Calu3 (cell line): ENCODE measurements around the gene SLC25A21. TPM values are rescaled to one million over a fixed set of nuclear protein-coding genes. Genes with fewer than 3 reads are reported as not detected.
"Not testable (repeated sequence)": the region's sequence is repeated elsewhere in the genome, so short reads cannot be mapped to it uniquely, and the experiment has no call there.

Experiments used
- BruUV-seq: library from RNA; stranded (reverse); fragments of 400-500 nt; replicated peaks from 2 replicates; lab custom pipeline; 2021; lab: Mats Ljungman, UMichigan
- CTCF ChIA-PET: fragments of 300-600 bp; sonication (Branson Sonifier 250); formaldehyde crosslinking; loops from one replicate; lab custom pipeline; 2022; ENCODE audit warnings: antibody characterized with exemption; lab: Charles Lee
- DNase-seq: peaks from one replicate; pipeline ENCODE4 v3.0.0; 2022
- H3K27ac Mint-ChIP-seq: one replicate; pipeline ENCODE4 v1.8.0; 2022; ENCODE audit warnings: mixed read lengths; ENCODE audit not compliant: unreplicated experiment
- H3K27me3 Mint-ChIP-seq: one replicate; pipeline ENCODE4 v1.8.0; 2022; ENCODE audit warnings: mixed read lengths; ENCODE audit not compliant: unreplicated experiment
- H3K36me3 Mint-ChIP-seq: one replicate; pipeline ENCODE4 v1.8.0; 2022; ENCODE audit warnings: mild to moderate bottlenecking, moderate library complexity, mixed read lengths; ENCODE audit not compliant: insufficient read depth, unreplicated experiment
- H3K4me1 Mint-ChIP-seq: one replicate; pipeline ENCODE4 v1.8.0; 2022; ENCODE audit warnings: mild to moderate bottlenecking, low read depth, mixed read lengths; ENCODE audit not compliant: unreplicated experiment
- H3K4me3 Mint-ChIP-seq: one replicate; pipeline ENCODE4 v1.8.0; 2022; ENCODE audit warnings: mild to moderate bottlenecking, low read depth, moderate library complexity, mixed read lengths; ENCODE audit not compliant: unreplicated experiment
- H3K9me3 Mint-ChIP-seq: one replicate; pipeline ENCODE4 v1.8.0; 2022; ENCODE audit warnings: low read depth, mixed read lengths; ENCODE audit not compliant: unreplicated experiment
- CTCF ChIP-seq: fragments of 200-600 bp; IDR thresholded peaks from one replicate; pipeline ENCODE4 v1.8.0; 2022; ENCODE audit warnings: antibody characterized with exemption; ENCODE audit not compliant: unreplicated experiment
- intact Hi-C: fragments of 100-400 bp; cut with micrococcal nuclease; formaldehyde crosslinking; loops from one replicate; pipeline ENCODE4 v1.10.0; 2022; ENCODE audit not compliant: unreplicated experiment
- total RNA-seq: library from RNA; stranded (reverse); gene quantifications from 2 replicates; pipeline ENCODE4 v1.2.3, GENCODE V29; 2022

SLC25A21 gene
- total RNA-seq, 1 experiment from 2014 or later = 1.4 TPM

GRCh38 chr14:36981832-36982529 is 190.4 kb downstream of the SLC25A21 start:
- intact Hi-C loops = loop anchor here (1.0 to 2.0 kb wide), 2 partner anchors 37 to 100 kb away; no protein-coding TSS in a partner anchor
- Mint-ChIP-seq H3K9me3 (no peaks in the 10 kb centered on the region), H3K4me3 (no peak overlapping the region), H3K27me3 (no peaks in the 10 kb centered on the region), H3K4me1 (peaks cover 30% of the 10 kb centered on the region), H3K36me3 (peaks cover 7% of the 10 kb centered on the region), H3K27ac (peak overlapping the region; percentile 62)
- peak; percentile 13 for DNase-seq
- no TSS peak for BruUV-seq
- CTCF ChIA-PET = no interaction called here
- no peak for TF ChIP-seq CTCF

GRCh38 chr14:36980413-36980812 is 192.0 kb downstream of the SLC25A21 start:
- H3K9me3 Mint-ChIP-seq, DNase-seq, CTCF ChIA-PET, BruUV-seq, H3K36me3 Mint-ChIP-seq, H3K27me3 Mint-ChIP-seq, intact Hi-C loops, H3K4me3 Mint-ChIP-seq: not testable (repeated sequence)
- H3K4me1 Mint-ChIP-seq = peaks cover 35% of the 10 kb centered on the region
- H3K27ac Mint-ChIP-seq = peak overlapping the region; percentile 62

GRCh38 chr14:36979863-36980262 is 192.5 kb downstream of the SLC25A21 start:
- no peaks in the 10 kb centered on the region for H3K9me3 Mint-ChIP-seq
- peaks cover 40% of the 10 kb centered on the region for H3K4me1 Mint-ChIP-seq
- CTCF ChIA-PET = no interaction called here
- H3K27me3 Mint-ChIP-seq = no peaks in the 10 kb centered on the region
- no peak for TF ChIP-seq CTCF
- intact Hi-C loops = loop anchor here (10.0 kb wide), 1 partner anchor 135 kb away; no protein-coding TSS in a partner anchor
- H3K36me3 Mint-ChIP-seq = peaks cover 7% of the 10 kb centered on the region
- no peak overlapping the region for H3K4me3 Mint-ChIP-seq
- peak overlapping the region; percentile 62 for H3K27ac Mint-ChIP-seq
- no TSS peak for BruUV-seq
- no peak for DNase-seq

- TF ChIP-seq CTCF = no peak
- Mint-ChIP-seq H3K27ac (peak overlapping the region; percentile 82), H3K9me3 (no peaks in the 10 kb centered on the region), H3K36me3 (no peaks in the 10 kb centered on the region), H3K4me1 (peaks cover 69% of the 10 kb centered on the region), H3K27me3 (no peaks in the 10 kb centered on the region), H3K4me3 (no peak overlapping the region)
- DNase-seq = peak; percentile 44
- BruUV-seq = no TSS peak
- CTCF ChIA-PET = interaction anchor here (0.6 kb wide), 1 partner anchor 35 kb away, joined by 3 read pairs; no protein-coding TSS in a partner anchor
- intact Hi-C loops = loop anchor here (10.0 kb wide), 1 partner anchor 138 kb away; no protein-coding TSS in a partner anchor
These were observed 195.8 kb downstream of the SLC25A21 start for GRCh38 chr14:36976571-36977023.

GRCh38 chr14:36975834-36976233 is 196.6 kb downstream of the SLC25A21 start:
- Mint-ChIP-seq H3K4me1 (peaks cover 66% of the 10 kb centered on the region), H3K36me3 (no peaks in the 10 kb centered on the region), H3K27me3 (no peaks in the 10 kb centered on the region), H3K27ac (peak overlapping the region; percentile 82), H3K4me3 (no peak overlapping the region), H3K9me3 (no peaks in the 10 kb centered on the region)
- DNase-seq = no peak
- CTCF ChIA-PET = no interaction called here
- BruUV-seq = no TSS peak
- TF ChIP-seq CTCF = no peak
- intact Hi-C loops = loop anchor here (10.0 kb wide), 1 partner anchor 139 kb away; no protein-coding TSS in a partner anchor
